Neutrophil (primary cell): ENCODE results near the gene SHB.

Source experiments
- H3K27ac ChIP-seq: fragments of 200-600 bp; sonication (generic); 2 replicates; pipeline ENCODE4 v1.5.1; 2016; ENCODE audit warnings: mild to moderate bottlenecking, moderate library complexity
- H3K27me3 ChIP-seq: fragments of 200-600 bp; sonication (generic); 2 replicates; pipeline ENCODE4 v1.6.0; 2016; ENCODE audit warnings: mild to moderate bottlenecking
- H3K36me3 ChIP-seq: fragments of 200-600 bp; sonication (generic); 2 replicates; pipeline ENCODE4 v1.5.1; 2017
- H3K4me1 ChIP-seq, 2 experiments: fragments of 200-600 bp in 1 of 2; sonication (generic) in 1 of 2; 1 replicate in 1 of 2; 2 replicates in 1 of 2; pipeline versions ENCODE4 v1.5.1 to v1.6.1; 2013 to 2016; ENCODE audit warnings: low read depth in 1 of 2, low read length in 1 of 2, mild to moderate bottlenecking in 1 of 2, moderate library complexity in 1 of 2; ENCODE audit not compliant: control insufficient read depth in 1 of 2, insufficient read depth in 1 of 2
- H3K4me3 ChIP-seq, 2 experiments: fragments of 200-600 bp in 1 of 2; sonication (generic) in 1 of 2; 1 replicate in 1 of 2; 2 replicates in 1 of 2; pipeline ENCODE4 v1.5.1; 2013 to 2016; ENCODE audit warnings: low read depth in 1 of 2, low read length in 1 of 2, mild to moderate bottlenecking in 1 of 2, moderate library complexity in 1 of 2
- H3K9me3 ChIP-seq: fragments of 200-600 bp; sonication (generic); 2 replicates; pipeline ENCODE4 v1.5.1; 2016
- TF ChIP-seq, protein P1 (sequence below): fragments of 200-600 bp; sonication (generic); IDR thresholded peaks from 2 replicates; pipeline ENCODE4 v1.5.1; 2016; ENCODE audit warnings: antibody characterized with exemption

The SHB gene

DNA sequence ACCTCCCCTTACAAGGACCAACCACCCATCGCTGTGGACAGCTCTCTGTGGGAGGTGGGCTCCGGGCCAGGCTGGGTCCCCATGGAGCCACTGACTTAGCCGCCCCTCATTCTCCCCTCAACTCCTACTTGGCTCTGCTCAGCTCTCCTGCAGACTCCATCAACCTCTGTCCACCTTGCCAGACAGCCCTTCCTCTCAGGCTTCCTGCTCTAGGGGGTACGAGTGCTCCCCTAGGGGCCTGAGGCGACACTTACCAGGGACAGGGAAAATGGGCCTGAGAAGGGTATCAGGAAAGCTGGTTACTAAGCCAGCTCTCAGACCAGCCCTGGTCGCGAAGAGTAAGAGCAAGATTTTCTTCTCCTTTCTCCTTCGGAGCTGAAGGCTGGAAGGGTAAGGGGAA, 43.9 kb downstream of the SHB start:
- H3K4me1 ChIP-seq, result peaks cover 8 to 10% of the 10 kb centered on the region in 2 experiments
- no peaks in the 10 kb centered on the region for H3K9me3 ChIP-seq
- H3K27ac ChIP-seq, result no peak overlapping the region
- H3K27me3 ChIP-seq, result peaks cover 5% of the 10 kb centered on the region
- TF ChIP-seq, protein P1, sequence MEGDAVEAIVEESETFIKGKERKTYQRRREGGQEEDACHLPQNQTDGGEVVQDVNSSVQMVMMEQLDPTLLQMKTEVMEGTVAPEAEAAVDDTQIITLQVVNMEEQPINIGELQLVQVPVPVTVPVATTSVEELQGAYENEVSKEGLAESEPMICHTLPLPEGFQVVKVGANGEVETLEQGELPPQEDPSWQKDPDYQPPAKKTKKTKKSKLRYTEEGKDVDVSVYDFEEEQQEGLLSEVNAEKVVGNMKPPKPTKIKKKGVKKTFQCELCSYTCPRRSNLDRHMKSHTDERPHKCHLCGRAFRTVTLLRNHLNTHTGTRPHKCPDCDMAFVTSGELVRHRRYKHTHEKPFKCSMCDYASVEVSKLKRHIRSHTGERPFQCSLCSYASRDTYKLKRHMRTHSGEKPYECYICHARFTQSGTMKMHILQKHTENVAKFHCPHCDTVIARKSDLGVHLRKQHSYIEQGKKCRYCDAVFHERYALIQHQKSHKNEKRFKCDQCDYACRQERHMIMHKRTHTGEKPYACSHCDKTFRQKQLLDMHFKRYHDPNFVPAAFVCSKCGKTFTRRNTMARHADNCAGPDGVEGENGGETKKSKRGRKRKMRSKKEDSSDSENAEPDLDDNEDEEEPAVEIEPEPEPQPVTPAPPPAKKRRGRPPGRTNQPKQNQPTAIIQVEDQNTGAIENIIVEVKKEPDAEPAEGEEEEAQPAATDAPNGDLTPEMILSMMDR, result no peak
- H3K4me3 ChIP-seq, result no peak overlapping the region
- no peaks in the 10 kb centered on the region for H3K36me3 ChIP-seq

- TF ChIP-seq, protein P1, result no peak
- no peaks in the 10 kb centered on the region for H3K36me3 ChIP-seq
- peaks cover 10% of the 10 kb centered on the region for H3K27me3 ChIP-seq
- no peak overlapping the region for H3K4me3 ChIP-seq
- no peaks in the 10 kb centered on the region for H3K9me3 ChIP-seq
- no peak overlapping the region for H3K27ac ChIP-seq
- H3K4me1 ChIP-seq, result peaks cover 11% of the 10 kb centered on the region in 2 experiments
These were observed 44.9 kb downstream of the SHB start for GRCh38 chr9:38024036-38024681.

- H3K27ac ChIP-seq, result no peak overlapping the region
- TF ChIP-seq, protein P1, result no peak
- H3K4me1 ChIP-seq, result peaks cover 11% of the 10 kb centered on the region in 2 experiments
These were observed 45.4 kb downstream of the SHB start for GRCh38 chr9:38023661-38024035.

GRCh38 chr9:38022995-38023394, 46.0 kb downstream of the SHB start:
- H3K9me3 ChIP-seq, result no peaks in the 10 kb centered on the region
- TF ChIP-seq, protein P1, result no peak
- peaks cover 11% of the 10 kb centered on the region in 2 experiments for H3K4me1 ChIP-seq
- no peak overlapping the region for H3K27ac ChIP-seq
- H3K27me3 ChIP-seq, result peaks cover 10% of the 10 kb centered on the region
- H3K4me3 ChIP-seq, result no peak overlapping the region
- no peaks in the 10 kb centered on the region for H3K36me3 ChIP-seq

More at GRCh38 chr9:38023661-38024035, 45.4 kb downstream of the SHB start:
- peaks cover 10% of the 10 kb centered on the region for H3K27me3 ChIP-seq
- H3K4me3 ChIP-seq, result no peak overlapping the region
- no peaks in the 10 kb centered on the region for H3K9me3 ChIP-seq
- no peaks in the 10 kb centered on the region for H3K36me3 ChIP-seq

DNA sequence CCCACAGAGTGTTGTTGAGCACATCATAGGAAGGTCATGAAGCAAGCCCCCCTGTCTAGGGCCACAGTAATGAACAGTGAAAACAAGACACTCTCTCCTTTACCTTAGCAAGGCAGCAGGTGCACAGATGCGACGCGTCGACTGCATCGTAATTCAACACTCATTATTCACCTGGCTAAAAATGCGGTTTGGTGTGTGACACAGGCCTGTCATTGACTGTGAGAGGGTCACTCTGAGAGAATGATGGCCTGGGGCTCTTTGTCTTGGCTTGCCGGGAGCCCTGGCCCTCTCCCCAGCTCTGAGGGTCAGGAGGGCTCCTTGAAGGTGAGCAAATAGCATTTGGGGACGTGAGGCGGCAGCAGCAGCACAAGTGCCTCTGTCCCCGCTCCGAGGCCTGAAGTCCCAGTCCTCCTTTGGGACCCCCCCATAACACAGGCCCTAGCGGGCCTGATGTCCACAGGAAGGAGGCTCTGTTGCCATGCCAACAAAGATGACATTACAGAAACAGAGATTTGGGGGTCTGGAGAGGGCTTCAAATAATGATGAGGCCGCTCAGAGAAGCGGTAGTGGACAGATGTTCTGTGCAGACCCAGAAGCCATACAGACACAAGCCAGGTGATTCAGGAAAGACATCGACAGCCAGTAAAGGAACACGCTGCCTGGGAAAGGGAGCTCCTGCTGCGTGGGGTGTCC, 46.7 kb downstream of the SHB start:
- Histone ChIP-seq H3K4me1 (peaks cover 11% of the 10 kb centered on the region in 2 experiments), H3K27ac (no peak overlapping the region), H3K9me3 (no peaks in the 10 kb centered on the region), H3K4me3 (no peak overlapping the region), H3K36me3 (no peaks in the 10 kb centered on the region), H3K27me3 (peaks cover 10% of the 10 kb centered on the region)
- TF ChIP-seq, protein P1, result no peak
